Left colon (tissue), 2 donors: ENCODE data around the gene SLC1A3. TPM values are rescaled to one million over a fixed set of nuclear protein-coding genes. Genes with fewer than 3 reads are reported as not detected.
A peak's percentile ranks its signal among the peaks of the same experiment; 100 is the strongest.

ENCODE experiments used
- ATAC-seq: fragments of 200-7000 bp; cut with Tn5 transposase; one replicate; pipeline ENCODE4 v1.9.1; 2020; ENCODE audit warnings: mild to moderate bottlenecking, moderate library complexity
- DNase-seq, 2 donors: peaks; one replicate each; pipeline ENCODE4 v3.0.0-alpha.2; 2020
- intact Hi-C, 2 donors: fragments of 100-400 bp; cut with DNase I in 1 of 2; cut with micrococcal nuclease in 1 of 2; formaldehyde crosslinking; loops; one replicate each; pipeline versions ENCODE4 v1.11.2 to v1.14.0; 2022; cut with DNase I, micrococcal nuclease
- total RNA-seq, 2 donors: library from RNA; stranded (reverse); fragmentation: NEBNext Ultra II Directional; extraction: Animal tissue kit (Norgen Biotek cat#: 25700); gene quantifications; one replicate each; pipeline ENCODE4 v1.2.1, GENCODE V29; 2021
- donor health status: DM: no; HTN: no; CAD: no.
- donor health status: DM: yes; HTN: yes; CAD: no.

The SLC1A3 gene
- total RNA-seq, 2 donors from 2014 or later, result 1.8 to 2.2 TPM

- no peak for ATAC-seq
- DNase-seq, result no peak
- intact Hi-C loops, result no loop called here
Observed at GRCh38 chr5:36670548-36670947, 64.1 kb downstream of the SLC1A3 start.

GRCh38 chr5:36675282-36675681 lies 68.9 kb downstream of the SLC1A3 start:
- intact Hi-C loops, result no loop called here
- ATAC-seq (no peak), DNase-seq (no peak)

- no peak for DNase-seq
- intact Hi-C loops, result no loop called here
- no peak for ATAC-seq
Observed at GRCh38 chr5:36679221-36679989, 73.0 kb downstream of the SLC1A3 start.

- intact Hi-C loops, result no loop called here
- DNase-seq, result peak; percentile 26 to 48
- ATAC-seq, result no peak
Observed at GRCh38 chr5:36680066-36680465, 73.7 kb downstream of the SLC1A3 start.

GRCh38 chr5:36681711-36682110 lies 75.3 kb downstream of the SLC1A3 start:
- intact Hi-C loops, result no loop called here
- ATAC-seq (no peak), DNase-seq (no peak)

- intact Hi-C loops, result no loop called here
- ATAC-seq (no peak), DNase-seq (no peak)
Observed at GRCh38 chr5:36682499-36682898, 76.1 kb downstream of the SLC1A3 start.

- intact Hi-C loops, result no loop called here
- no peak for DNase-seq
- no peak for ATAC-seq
Observed at GRCh38 chr5:36683821-36684434, 77.5 kb downstream of the SLC1A3 start.

GRCh38 chr5:36685631-36686288 lies 79.4 kb downstream of the SLC1A3 start:
- no peak for ATAC-seq

GRCh38 chr5:36686881-36687280 lies 80.5 kb downstream of the SLC1A3 start:
- intact Hi-C loops, result no loop called here
- ATAC-seq (no peak), DNase-seq (no peak)

More at GRCh38 chr5:36685631-36686288, 79.4 kb downstream of the SLC1A3 start:
- DNase-seq, result no peak
- intact Hi-C loops, result no loop called here

GRCh38 chr5:36688722-36689121 lies 82.3 kb downstream of the SLC1A3 start:
- DNase-seq (no peak), ATAC-seq (no peak)
- intact Hi-C loops, result no loop called here

GRCh38 chr5:36689225-36689624 lies 82.8 kb downstream of the SLC1A3 start:
- intact Hi-C loops, result no loop called here
- ATAC-seq (no peak), DNase-seq (no peak)

- intact Hi-C loops, result no loop called here
- peak; percentile 95 for ATAC-seq
Observed at GRCh38 chr5:36690041-36690961, 83.9 kb downstream of the SLC1A3 start.

GRCh38 chr5:36691226-36691625 lies 84.8 kb downstream of the SLC1A3 start:
- DNase-seq (no peak), ATAC-seq (no peak)
- intact Hi-C loops, result no loop called here

More at GRCh38 chr5:36690041-36690961, 83.9 kb downstream of the SLC1A3 start:
- DNase-seq, result peak; percentile 63 to 85

- no peak for ATAC-seq
- no peak for DNase-seq
- intact Hi-C loops, result no loop called here
Observed at GRCh38 chr5:36691696-36692371, 85.4 kb downstream of the SLC1A3 start.

GRCh38 chr5:36692791-36693763 lies 86.7 kb downstream of the SLC1A3 start:
- ATAC-seq, result peak; percentile 67
- DNase-seq, result peak; percentile 44 to 67
- intact Hi-C loops, result no loop called here

- intact Hi-C loops, result no loop called here
- no peak for ATAC-seq
- DNase-seq, result no peak
Observed at GRCh38 chr5:36694351-36694750, 87.9 kb downstream of the SLC1A3 start.

- ATAC-seq (peak; percentile 70), DNase-seq (peak in 1 of 2 donors; percentile 44)
- intact Hi-C loops, result loop anchor here in 1 of 2 donors (5.0 kb wide), 1 partner anchor 284 kb away; no protein-coding TSS in a partner anchor
Observed at GRCh38 chr5:36696059-36696673, 89.8 kb downstream of the SLC1A3 start.
